HEK293T (cell line): ENCODE measurements around the gene CXCL5.

ENCODE experiments used
- ARNT ChIP-seq: fragments of 450-650 bp; IDR thresholded peaks from 2 replicates; pipeline ENCODE4 v1.6.1; 2017; ENCODE audit warnings: mild to moderate bottlenecking
- BHLHE40 ChIP-seq: fragments of 450-650 bp; IDR thresholded peaks from 2 replicates; pipeline ENCODE4 v1.6.1; 2016; ENCODE audit warnings: mild to moderate bottlenecking, moderate library complexity, borderline replicate concordance
- FOXM1 ChIP-seq: fragments of 450-650 bp; IDR thresholded peaks from 2 replicates; pipeline ENCODE4 v1.6.1; 2017; ENCODE audit warnings: mild to moderate bottlenecking, borderline replicate concordance
- HDGF ChIP-seq: fragments of 450-650 bp; IDR thresholded peaks from 2 replicates; pipeline ENCODE4 v1.6.1; 2017; ENCODE audit warnings: antibody characterized with exemption, borderline replicate concordance
- LEF1 ChIP-seq: fragments of 450-650 bp; IDR thresholded peaks from 2 replicates; pipeline ENCODE4 v1.6.1; 2017; ENCODE audit warnings: mild to moderate bottlenecking, borderline replicate concordance
- PKNOX1 ChIP-seq: fragments of 450-650 bp; IDR thresholded peaks from 2 replicates; pipeline ENCODE4 v1.6.1; 2016
- SP1 ChIP-seq: fragments of 450-650 bp; IDR thresholded peaks from 2 replicates; pipeline ENCODE4 v1.6.1; 2017
- SUZ12 ChIP-seq: fragments of 450-650 bp; IDR thresholded peaks from 2 replicates; pipeline ENCODE4 v1.6.1; 2016; ENCODE audit warnings: mild to moderate bottlenecking
- TARDBP ChIP-seq: fragments of 450-650 bp; IDR thresholded peaks from 2 replicates; pipeline ENCODE4 v1.6.1; 2016
- ZNF384 ChIP-seq: fragments of 450-650 bp; IDR thresholded peaks from 2 replicates; pipeline ENCODE4 v1.6.1; 2016

- TF ChIP-seq TARDBP: no peak
- no peak for TF ChIP-seq PKNOX1
- TF ChIP-seq HDGF: no peak
- TF ChIP-seq SP1: no peak
- no peak for TF ChIP-seq LEF1
- TF ChIP-seq BHLHE40: no peak
- TF ChIP-seq ZNF384: no peak
- no peak for TF ChIP-seq FOXM1
- no peak for TF ChIP-seq ARNT
- no peak for TF ChIP-seq SUZ12
Observed at GRCh38 chr4:73974352-73974751, 24.1 kb downstream of the CXCL5 start.
